Neural progenitor cell (in vitro differentiated cells): ENCODE data around the gene S100A2. TPM values are rescaled to one million over a fixed set of nuclear protein-coding genes. Genes with fewer than 3 reads are reported as not detected.

ENCODE experiments used
- DNase-seq: peaks from one replicate; pipeline ENCODE4 v3.0.0-alpha.2; 2016; ENCODE audit warnings: low spot score
- H2AFZ ChIP-seq: fragments of 200-600 bp; sonication (generic); replicated peaks from 2 replicates; pipeline ENCODE4 v1.6.1; 2016; ENCODE audit warnings: antibody characterized with exemption
- H3F3A ChIP-seq: fragments of 200-600 bp; sonication (generic); 2 replicates; pipeline ENCODE4 v1.6.1; 2016; ENCODE audit warnings: antibody characterized with exemption, low read depth
- H3K27ac ChIP-seq: fragments of 200-600 bp; sonication (generic); 2 replicates; pipeline ENCODE4 v1.5.1; 2016; ENCODE audit warnings: mild to moderate bottlenecking
- H3K27me3 ChIP-seq: fragments of 200-600 bp; sonication (generic); 2 replicates; pipeline ENCODE4 v1.6.1; 2016; ENCODE audit warnings: mild to moderate bottlenecking, moderate library complexity
- H3K36me3 ChIP-seq: fragments of 200-600 bp; sonication (generic); 2 replicates; pipeline ENCODE4 v1.5.1; 2016
- H3K4me1 ChIP-seq: fragments of 200-600 bp; sonication (generic); 2 replicates; pipeline ENCODE4 v1.6.1; 2016; ENCODE audit warnings: mixed run types
- H3K4me2 ChIP-seq: fragments of 200-600 bp; sonication (generic); 2 replicates; pipeline ENCODE4 v1.6.1; 2016
- H3K4me3 ChIP-seq: fragments of 200-600 bp; sonication (generic); 2 replicates; pipeline ENCODE4 v1.5.1; 2016
- H3K79me2 ChIP-seq: fragments of 200-600 bp; sonication (generic); 2 replicates; pipeline ENCODE4 v1.6.1; 2016; ENCODE audit warnings: low read depth
- H3K9ac ChIP-seq: fragments of 200-600 bp; sonication (generic); 2 replicates; pipeline ENCODE4 v1.6.1; 2016
- H3K9me3 ChIP-seq: fragments of 200-600 bp; sonication (generic); 2 replicates; pipeline ENCODE4 v1.5.1; 2016; ENCODE audit warnings: low read depth
- H4K20me1 ChIP-seq: fragments of 200-600 bp; sonication (generic); 2 replicates; pipeline ENCODE4 v1.6.1; 2016; ENCODE audit warnings: low read depth
- H3K27ac Mint-ChIP-seq: 3 replicates; pipeline ENCODE4 v1.8.0; 2021; ENCODE audit warnings: mixed read lengths
- H3K27me3 Mint-ChIP-seq: 2 replicates; pipeline ENCODE4 v1.8.0; 2022; ENCODE audit warnings: low read depth, mild to moderate bottlenecking, inconsistent platforms, moderate library complexity, mixed read lengths; ENCODE audit not compliant: insufficient read depth
- H3K36me3 Mint-ChIP-seq: 3 replicates; pipeline ENCODE4 v1.8.0; 2021; ENCODE audit warnings: mixed read lengths
- H3K4me1 Mint-ChIP-seq: 3 replicates; pipeline ENCODE4 v1.8.0; 2021; ENCODE audit warnings: mixed read lengths
- H3K4me3 Mint-ChIP-seq: 3 replicates; pipeline ENCODE4 v1.8.0; 2021; ENCODE audit warnings: mild to moderate bottlenecking, moderate library complexity, mixed read lengths
- H3K9me3 Mint-ChIP-seq: 3 replicates; pipeline ENCODE4 v1.8.0; 2020; ENCODE audit warnings: mixed read lengths
- CTCF ChIP-seq: fragments of 200-600 bp; sonication (generic); IDR thresholded peaks from 2 replicates; pipeline ENCODE4 v1.5.1; 2017; ENCODE audit warnings: antibody characterized with exemption, mild to moderate bottlenecking
- EZH2 ChIP-seq: fragments of 200-600 bp; sonication (generic); IDR thresholded peaks from 2 replicates; pipeline ENCODE4 v1.6.1; 2017; ENCODE audit warnings: antibody characterized with exemption, mild to moderate bottlenecking, moderate library complexity
- EZH2phosphoT487 ChIP-seq: fragments of 200-600 bp; sonication (generic); IDR thresholded peaks from 2 replicates; pipeline ENCODE4 v1.6.1; 2017; ENCODE audit warnings: antibody characterized with exemption
- total RNA-seq: library from RNA; depleted of rRNA; stranded (reverse); fragments of >200 nt; gene quantifications from 2 replicates; pipeline ENCODE4 v1.2.3, GENCODE V29; 2015; ENCODE audit warnings: low replicate concordance

Gene S100A2
- not detected in 2 replicates for total RNA-seq

GRCh38 chr1:153565529-153566374, at the start of gene S100A2:
Gene S100A2, minus strand, starts transcription at chr1:153565844. Its CDS starts 1,967 bp downstream, at chr1:153563877.
- Histone ChIP-seq H3K9ac (no peak within 1 kb of the TSS), H3K36me3 (no peaks in the 10 kb centered on the region), H3K4me2 (no peak within 1 kb of the TSS), H3K9me3 (no peaks in the 10 kb centered on the region), H3K4me1 (peaks cover 17% of the 10 kb centered on the region), H3K27me3 (no peaks in the 10 kb centered on the region), H3K4me3 (no peak within 1 kb of the TSS), H2AFZ (peak within 1 kb of the TSS; percentile 23), H4K20me1 (no peaks in the 10 kb centered on the region), H3K79me2 (no peaks in the 10 kb centered on the region), H3F3A (no peaks in the 10 kb centered on the region), H3K27ac (no peak within 1 kb of the TSS)
- Mint-ChIP-seq H3K9me3 (no peaks in the 10 kb centered on the region), H3K27me3 (peaks cover 17% of the 10 kb centered on the region), H3K36me3 (no peaks in the 10 kb centered on the region), H3K4me3 (peak within 1 kb of the TSS; percentile 52), H3K4me1 (peaks cover 40% of the 10 kb centered on the region), H3K27ac (peak within 1 kb of the TSS; percentile 97)
- DNase-seq: no peak
- TF ChIP-seq EZH2 (no peak), EZH2phosphoT487 (no peak), CTCF (no peak)

- no peaks in the 10 kb centered on the region for H4K20me1 ChIP-seq
- no peak overlapping the region for H3K4me3 ChIP-seq
- no peak for DNase-seq
- H3K9ac ChIP-seq: no peak overlapping the region
- Mint-ChIP-seq H3K9me3 (peaks cover 4% of the 10 kb centered on the region), H3K27me3 (peaks cover 2% of the 10 kb centered on the region), H3K27ac (no peak overlapping the region), H3K4me1 (peaks cover 4% of the 10 kb centered on the region), H3K4me3 (no peak overlapping the region), H3K36me3 (peaks cover 9% of the 10 kb centered on the region)
- H3K27me3 ChIP-seq: no peaks in the 10 kb centered on the region
- TF ChIP-seq CTCF (no peak), EZH2phosphoT487 (no peak), EZH2 (no peak)
- H3K27ac ChIP-seq: no peak overlapping the region
- no peak overlapping the region for H3K4me2 ChIP-seq
- peaks cover 16% of the 10 kb centered on the region for H3K4me1 ChIP-seq
- H2AFZ ChIP-seq: no peak overlapping the region
- no peaks in the 10 kb centered on the region for H3K79me2 ChIP-seq
- no peaks in the 10 kb centered on the region for H3F3A ChIP-seq
- no peaks in the 10 kb centered on the region for H3K36me3 ChIP-seq
- H3K9me3 ChIP-seq: no peaks in the 10 kb centered on the region
These were observed 49.8 kb upstream of the S100A2 start for GRCh38 chr1:153615406-153615805.

- Mint-ChIP-seq H3K27me3 (peaks cover 4% of the 10 kb centered on the region), H3K4me1 (peaks cover 6% of the 10 kb centered on the region), H3K4me3 (no peak overlapping the region), H3K9me3 (peaks cover 4% of the 10 kb centered on the region), H3K36me3 (peaks cover 9% of the 10 kb centered on the region), H3K27ac (no peak overlapping the region)
- no peaks in the 10 kb centered on the region for H3K36me3 ChIP-seq
- peaks cover 16% of the 10 kb centered on the region for H3K4me1 ChIP-seq
- no peaks in the 10 kb centered on the region for H3K79me2 ChIP-seq
- H3K9ac ChIP-seq: no peak overlapping the region
- no peak overlapping the region for H3K4me2 ChIP-seq
- TF ChIP-seq EZH2: no peak
- no peak for TF ChIP-seq CTCF
- no peak for TF ChIP-seq EZH2phosphoT487
- H3K4me3 ChIP-seq: no peak overlapping the region
- DNase-seq: no peak
- H3K27me3 ChIP-seq: no peaks in the 10 kb centered on the region
- H2AFZ ChIP-seq: no peak overlapping the region
- H3F3A ChIP-seq: no peaks in the 10 kb centered on the region
- H4K20me1 ChIP-seq: no peaks in the 10 kb centered on the region
- H3K27ac ChIP-seq: no peak overlapping the region
- H3K9me3 ChIP-seq: no peaks in the 10 kb centered on the region
These were observed 49.3 kb upstream of the S100A2 start for GRCh38 chr1:153614906-153615305.
